ENCODE measurements around the gene MAG. TPM values are rescaled to one million over a fixed set of nuclear protein-coding genes. Genes with fewer than 3 reads are reported as not detected.

Gene MAG
- total RNA-seq, 1 donor from 2014 or later: not detected

DNA sequence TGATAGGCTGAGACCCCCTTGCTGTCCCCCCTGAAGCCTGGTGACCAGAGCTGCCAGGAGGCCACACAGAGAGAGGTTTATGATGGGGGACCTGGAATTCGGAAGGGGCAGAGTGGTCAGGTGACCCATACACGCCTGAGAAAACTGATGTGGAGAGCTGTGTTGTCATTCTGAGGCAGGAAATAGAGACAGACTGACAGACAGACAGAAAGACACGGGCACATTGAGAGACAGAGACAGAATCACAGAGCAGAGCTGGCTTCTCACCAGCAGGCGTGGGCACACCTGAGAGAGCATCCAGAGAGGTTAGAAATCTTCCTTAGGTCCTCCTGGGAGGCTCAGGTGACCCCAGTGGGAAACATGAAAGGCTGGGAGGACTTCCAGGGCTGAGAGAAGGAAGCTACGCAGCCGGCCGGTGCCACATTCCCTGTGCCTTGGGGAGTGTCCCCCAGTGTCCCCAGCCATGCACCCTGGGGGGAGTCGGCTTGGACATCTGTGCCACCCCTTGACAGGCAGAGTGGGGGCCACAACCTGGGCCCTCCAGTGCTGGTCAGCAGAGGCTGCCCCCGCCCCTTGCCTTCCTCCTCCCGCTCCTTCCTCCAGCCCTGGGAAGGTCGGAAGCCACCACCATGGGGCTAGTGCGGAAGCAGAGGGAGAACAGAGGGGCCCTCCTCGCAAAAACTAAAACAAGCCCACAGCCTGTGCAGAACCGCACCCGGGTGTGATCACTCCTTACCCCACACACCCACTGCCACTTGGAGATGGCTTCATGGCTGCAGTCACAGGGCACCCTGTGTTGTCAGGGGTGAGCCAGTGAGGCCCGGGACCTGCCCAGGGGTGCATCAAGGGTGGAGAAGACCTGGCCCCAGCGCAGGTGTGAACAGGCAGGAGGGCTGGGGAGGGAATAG lies 57.9 kb downstream of the MAG start:
- H3K4me1 ChIP-seq: peaks cover 15% of the 10 kb centered on the region
- DNase-seq (peak; percentile 37), ATAC-seq (no peak)
- no peaks in the 10 kb centered on the region for H3K9me3 ChIP-seq
- intact Hi-C loops (cut with DNase I): no loop called here
- no peak overlapping the region for H3K27ac ChIP-seq
- H3K4me3 ChIP-seq: no peak overlapping the region
- TF ChIP-seq, protein P1, sequence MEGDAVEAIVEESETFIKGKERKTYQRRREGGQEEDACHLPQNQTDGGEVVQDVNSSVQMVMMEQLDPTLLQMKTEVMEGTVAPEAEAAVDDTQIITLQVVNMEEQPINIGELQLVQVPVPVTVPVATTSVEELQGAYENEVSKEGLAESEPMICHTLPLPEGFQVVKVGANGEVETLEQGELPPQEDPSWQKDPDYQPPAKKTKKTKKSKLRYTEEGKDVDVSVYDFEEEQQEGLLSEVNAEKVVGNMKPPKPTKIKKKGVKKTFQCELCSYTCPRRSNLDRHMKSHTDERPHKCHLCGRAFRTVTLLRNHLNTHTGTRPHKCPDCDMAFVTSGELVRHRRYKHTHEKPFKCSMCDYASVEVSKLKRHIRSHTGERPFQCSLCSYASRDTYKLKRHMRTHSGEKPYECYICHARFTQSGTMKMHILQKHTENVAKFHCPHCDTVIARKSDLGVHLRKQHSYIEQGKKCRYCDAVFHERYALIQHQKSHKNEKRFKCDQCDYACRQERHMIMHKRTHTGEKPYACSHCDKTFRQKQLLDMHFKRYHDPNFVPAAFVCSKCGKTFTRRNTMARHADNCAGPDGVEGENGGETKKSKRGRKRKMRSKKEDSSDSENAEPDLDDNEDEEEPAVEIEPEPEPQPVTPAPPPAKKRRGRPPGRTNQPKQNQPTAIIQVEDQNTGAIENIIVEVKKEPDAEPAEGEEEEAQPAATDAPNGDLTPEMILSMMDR (IDR thresholded peaks at IDR 0.05): no peak
- no peaks in the 10 kb centered on the region for H3K36me3 ChIP-seq
- H3K27me3 ChIP-seq (ENCODE audit: low read depth): peaks cover 12% of the 10 kb centered on the region

DNA sequence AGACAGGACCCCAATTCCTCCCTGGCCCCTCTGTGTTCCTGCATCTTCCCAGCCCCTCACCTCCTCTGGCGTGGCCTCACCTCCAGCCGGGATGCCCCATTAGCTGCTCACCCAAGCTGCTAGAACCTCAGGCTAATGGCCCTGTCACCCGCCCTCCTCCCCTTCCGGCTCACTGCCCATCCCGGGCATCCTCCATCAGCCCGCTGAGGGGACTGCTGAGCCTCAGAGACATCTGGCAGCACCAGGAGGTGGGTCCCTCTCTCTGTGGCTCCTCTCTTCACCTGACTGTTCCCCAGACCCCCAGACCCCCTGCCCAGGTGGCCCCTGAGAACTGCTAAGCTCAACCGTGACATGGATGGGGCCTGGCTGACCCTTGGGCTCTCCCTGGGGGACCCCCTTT lies 58.6 kb downstream of the MAG start:
- H3K36me3 ChIP-seq: no peaks in the 10 kb centered on the region
- DNase-seq (peak; percentile 21), ATAC-seq (no peak)
- intact Hi-C loops (cut with DNase I): no loop called here
- peaks cover 16% of the 10 kb centered on the region for H3K27me3 ChIP-seq (ENCODE audit: low read depth)
- H3K9me3 ChIP-seq: no peaks in the 10 kb centered on the region
- no peak overlapping the region for H3K4me3 ChIP-seq
- TF ChIP-seq, protein P1 (IDR thresholded peaks at IDR 0.05): no peak
- no peak overlapping the region for H3K27ac ChIP-seq
- peaks cover 15% of the 10 kb centered on the region for H3K4me1 ChIP-seq

DNA sequence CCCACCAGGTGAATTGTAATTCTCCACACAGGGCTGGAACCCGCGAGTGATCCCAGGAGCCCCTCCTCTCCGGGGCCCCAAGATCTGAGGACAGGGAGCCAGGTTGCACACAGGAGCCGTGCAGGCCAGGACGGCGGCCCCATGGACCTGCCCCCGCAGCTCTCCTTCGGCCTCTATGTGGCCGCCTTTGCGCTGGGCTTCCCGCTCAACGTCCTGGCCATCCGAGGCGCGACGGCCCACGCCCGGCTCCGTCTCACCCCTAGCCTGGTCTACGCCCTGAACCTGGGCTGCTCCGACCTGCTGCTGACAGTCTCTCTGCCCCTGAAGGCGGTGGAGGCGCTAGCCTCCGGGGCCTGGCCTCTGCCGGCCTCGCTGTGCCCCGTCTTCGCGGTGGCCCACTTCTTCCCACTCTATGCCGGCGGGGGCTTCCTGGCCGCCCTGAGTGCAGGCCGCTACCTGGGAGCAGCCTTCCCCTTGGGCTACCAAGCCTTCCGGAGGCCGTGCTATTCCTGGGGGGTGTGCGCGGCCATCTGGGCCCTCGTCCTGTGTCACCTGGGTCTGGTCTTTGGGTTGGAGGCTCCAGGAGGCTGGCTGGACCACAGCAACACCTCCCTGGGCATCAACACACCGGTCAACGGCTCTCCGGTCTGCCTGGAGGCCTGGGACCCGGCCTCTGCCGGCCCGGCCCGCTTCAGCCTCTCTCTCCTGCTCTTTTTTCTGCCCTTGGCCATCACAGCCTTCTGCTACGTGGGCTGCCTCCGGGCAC lies 59.6 kb downstream of the MAG start:
- TF ChIP-seq, protein P1 (IDR thresholded peaks at IDR 0.05): no peak

DNA sequence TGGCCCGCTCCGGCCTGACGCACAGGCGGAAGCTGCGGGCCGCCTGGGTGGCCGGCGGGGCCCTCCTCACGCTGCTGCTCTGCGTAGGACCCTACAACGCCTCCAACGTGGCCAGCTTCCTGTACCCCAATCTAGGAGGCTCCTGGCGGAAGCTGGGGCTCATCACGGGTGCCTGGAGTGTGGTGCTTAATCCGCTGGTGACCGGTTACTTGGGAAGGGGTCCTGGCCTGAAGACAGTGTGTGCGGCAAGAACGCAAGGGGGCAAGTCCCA lies 60.2 kb downstream of the MAG start:
- no peak overlapping the region for H3K4me3 ChIP-seq
- H3K27ac ChIP-seq: no peak overlapping the region
- ATAC-seq: no peak
- no peaks in the 10 kb centered on the region for H3K36me3 ChIP-seq
- intact Hi-C loops (cut with DNase I): no loop called here
- DNase-seq: no peak
- TF ChIP-seq, protein P1 (IDR thresholded peaks at IDR 0.05): no peak
- H3K27me3 ChIP-seq (ENCODE audit: low read depth): peaks cover 16% of the 10 kb centered on the region
- peaks cover 8% of the 10 kb centered on the region for H3K4me1 ChIP-seq
- no peaks in the 10 kb centered on the region for H3K9me3 ChIP-seq

More for the DNA sequence above, 59.6 kb downstream of the MAG start:
- Histone ChIP-seq H3K27ac (no peak overlapping the region), H3K4me1 (peaks cover 13% of the 10 kb centered on the region), H3K9me3 (no peaks in the 10 kb centered on the region), H3K36me3 (no peaks in the 10 kb centered on the region), H3K27me3 (ENCODE audit: low read depth) (peaks cover 16% of the 10 kb centered on the region), H3K4me3 (no peak overlapping the region)
- peak in 1 of 2 donors; percentile 20 for ATAC-seq
- peak; percentile 45 for DNase-seq
- intact Hi-C loops (cut with DNase I): no loop called here

DNA sequence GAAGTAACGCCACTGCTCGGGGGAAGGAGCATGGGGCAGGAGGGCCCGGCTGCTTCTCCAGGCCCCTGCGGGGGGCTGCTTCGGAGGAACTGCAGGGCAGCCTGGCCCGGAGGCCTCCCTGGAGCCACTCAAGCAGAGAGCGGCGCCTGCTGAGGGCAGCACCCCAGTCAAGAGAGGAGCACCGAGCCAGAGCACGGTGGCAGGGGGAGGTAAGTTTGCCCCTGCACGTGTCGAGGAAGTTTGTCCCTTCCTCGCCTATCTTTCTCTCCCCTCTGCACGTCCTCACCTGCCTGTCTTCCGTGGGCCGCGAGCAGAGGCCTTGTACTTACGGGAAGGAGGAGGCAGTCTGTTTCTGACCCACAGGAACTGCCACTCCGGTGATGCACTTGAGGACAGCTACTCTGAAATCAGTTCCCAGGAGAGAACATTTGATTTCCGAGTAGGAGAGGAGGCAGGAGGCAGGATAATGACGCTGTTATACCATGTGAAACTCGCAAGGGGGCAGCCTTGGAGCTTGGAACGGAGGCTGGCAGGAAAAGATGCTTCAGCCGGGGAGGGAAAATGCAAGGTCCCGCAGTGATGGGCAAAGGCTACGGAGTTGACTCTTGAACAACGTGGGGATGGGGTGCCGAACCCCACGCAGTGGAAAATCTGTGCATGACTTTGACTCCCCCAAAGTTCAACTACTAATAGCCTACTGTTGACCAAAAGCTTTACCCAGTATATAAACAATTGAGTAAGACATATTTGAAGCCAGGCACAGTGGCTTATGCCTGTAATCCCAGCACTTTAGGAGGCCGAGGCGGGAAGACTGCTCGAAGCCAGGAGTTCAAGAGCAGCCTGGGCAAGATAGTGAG lies 60.7 kb downstream of the MAG start:
- H3K27ac ChIP-seq: no peak overlapping the region
- peak; percentile 76 to 78 for ATAC-seq
- H3K36me3 ChIP-seq: no peaks in the 10 kb centered on the region
- DNase-seq: peak; percentile 72
- no peaks in the 10 kb centered on the region for H3K9me3 ChIP-seq
- intact Hi-C loops (cut with DNase I): no loop called here
- H3K27me3 ChIP-seq (ENCODE audit: low read depth): peaks cover 16% of the 10 kb centered on the region
- TF ChIP-seq, protein P1 (IDR thresholded peaks at IDR 0.05): peak; percentile 83
- no peak overlapping the region for H3K4me3 ChIP-seq
- peaks cover 8% of the 10 kb centered on the region for H3K4me1 ChIP-seq
